HepG2 (cell line): ENCODE results near the gene METTL4. TPM values are rescaled to one million over a fixed set of nuclear protein-coding genes. Genes with fewer than 3 reads are reported as not detected.

Experiments used
- ATAC-seq: fragments of 200-7000 bp; cut with Tn5 transposase; 3 replicates; pipeline ENCODE4 v1.9.1; 2020; ENCODE audit warnings: mild to moderate bottlenecking, moderate library complexity
- BruUV-seq: library from RNA; stranded (reverse); fragments of 400-500 nt; replicated peaks from 2 replicates; lab custom pipeline; 2021; lab: Mats Ljungman, UMichigan
- CTCF ChIA-PET: fragments of 300-600 bp; formaldehyde crosslinking; extraction: SDS; loops from one replicate; lab custom pipeline; 2021; ENCODE audit warnings: low total read pairs, inconsistent platforms, low intra/inter-chr PET ratio; lab: Yijun Ruan, JAX
- POLR2A ChIA-PET: fragments of 350-600 bp; sonication (Branson Sonifier 250); formaldehyde crosslinking; loops from one replicate; lab custom pipeline; 2020; ENCODE audit warnings: antibody characterized with exemption, inconsistent platforms; lab: Yijun Ruan, JAX
- DNase-seq: peaks from one replicate; pipeline ENCODE4 v3.0.0-alpha.2; 2015; ENCODE audit warnings: low spot score
- FAIRE-seq: peaks from 3 replicates; lab custom pipeline; 2011; peaks lifted over from hg19 to GRCh38; lab: Jason Lieb, UNC
- H2AFZ ChIP-seq: one replicate; pipeline ENCODE4 v1.6.1; 2011; ENCODE audit warnings: low read length, inconsistent platforms
- H3K27ac ChIP-seq: fragments of 300-600 bp; 3 replicates; pipeline ENCODE4 v1.8.0; 2011; ENCODE audit warnings: mixed run types, mild to moderate bottlenecking, mixed read lengths, low read length, inconsistent platforms; ENCODE audit not compliant: insufficient read depth; ENCODE audit errors: extremely low read length
- H3K27me3 ChIP-seq, 2 experiments: fragments of 200-600 bp in 1 of 2; 2 replicates in 1 of 2; 3 replicates in 1 of 2; pipeline versions ENCODE4 v1.6.0 to v1.8.0; 2011; ENCODE audit warnings: low read length in 2 of 2, mild to moderate bottlenecking in 2 of 2, moderate library complexity in 2 of 2, inconsistent platforms in 1 of 2; ENCODE audit not compliant: insufficient read depth in 2 of 2, control insufficient read depth in 1 of 2
- H3K36me3 ChIP-seq, 2 experiments: fragments of 200-600 bp in 1 of 2; replicated peaks in 1 of 2; 2 replicates in 1 of 2; 3 replicates in 1 of 2; pipeline versions ENCODE4 v1.5.1 to v1.8.0; 2011; ENCODE audit warnings: low read length in 2 of 2, inconsistent platforms in 1 of 2; ENCODE audit not compliant: insufficient read depth in 2 of 2, control insufficient read depth in 1 of 2
- H3K4me1 ChIP-seq: 2 replicates; pipeline ENCODE4 v1.5.1; 2012; ENCODE audit warnings: low read length, inconsistent platforms; ENCODE audit not compliant: insufficient read depth
- H3K4me2 ChIP-seq: 2 replicates; pipeline ENCODE4 v1.6.0; 2011; ENCODE audit warnings: low read depth, low read length, inconsistent platforms
- H3K4me3 ChIP-seq, 3 experiments: fragments of 200-600 bp in 1 of 3; sonication (generic), shearing (Covaris generic) in 1 of 3; replicated peaks in 1 of 3; 2 replicates each; pipeline ENCODE4 v1.5.1; 2011 to 2016; ENCODE audit warnings: low read length in 3 of 3, inconsistent platforms in 2 of 3, low read depth in 2 of 3, mild to moderate bottlenecking in 2 of 3, control low read depth in 1 of 3, mixed read lengths in 1 of 3; ENCODE audit not compliant: insufficient read depth in 1 of 3
- H3K79me2 ChIP-seq: one replicate; pipeline ENCODE4 v1.6.1; 2011; ENCODE audit warnings: low read length, inconsistent platforms; ENCODE audit not compliant: insufficient read depth
- H3K9ac ChIP-seq: 2 replicates; pipeline ENCODE4 v1.6.0; 2011; ENCODE audit warnings: mild to moderate bottlenecking, low read depth, low read length, inconsistent platforms; ENCODE audit not compliant: insufficient read depth
- H3K9me3 ChIP-seq: 2 replicates; pipeline ENCODE4 v1.5.1; 2012; ENCODE audit warnings: mild to moderate bottlenecking, low read length
- H4K20me1 ChIP-seq: 2 replicates; pipeline ENCODE4 v1.6.0; 2011; ENCODE audit warnings: inconsistent platforms, mild to moderate bottlenecking, low read length, moderate library complexity; ENCODE audit not compliant: insufficient read depth
- KLF9 ChIP-seq: IDR thresholded peaks from 2 replicates; pipeline ENCODE4 v1.6.1; 2016; ENCODE audit warnings: low read depth
- SP5 ChIP-seq: IDR thresholded peaks from 2 replicates; pipeline ENCODE4 v1.6.1; 2016; ENCODE audit warnings: low read depth, borderline replicate concordance
- ZNF121 ChIP-seq: sonication (generic); formaldehyde crosslinking; IDR thresholded peaks from 2 replicates; pipeline ENCODE4 v1.5.0; 2020; ENCODE audit warnings: mild to moderate bottlenecking, missing genetic modification reagents
- ZNF367 ChIP-seq: sonication (generic); formaldehyde crosslinking; IDR thresholded peaks from 2 replicates; pipeline ENCODE4 v1.4.0; 2020; ENCODE audit warnings: missing genetic modification reagents, borderline replicate concordance
- ZNF451 ChIP-seq: sonication (generic); formaldehyde crosslinking; IDR thresholded peaks from 2 replicates; pipeline ENCODE4 v1.5.0; 2020; ENCODE audit warnings: mild to moderate bottlenecking, missing genetic modification reagents
- ZNF513 ChIP-seq: sonication (generic); formaldehyde crosslinking; conservative IDR thresholded peaks from 2 replicates; pipeline ENCODE4 v1.5.0; 2020; ENCODE audit warnings: missing genetic modification reagents
- WGBS: methylation state at CpG from one replicate; pipeline ENCODE4 v1.1.6; 2017; ENCODE audit warnings: low lambda C conversion rate; 5-methylcytosine and 5-hydroxymethylcytosine counted together
- in situ Hi-C: cut with HindIII; loops from 2 replicates; pipeline ENCODE4 v1.10.0; 2017; ENCODE audit warnings: low pct_unique_long_range_greater_than_20kb; ENCODE audit not compliant: extremely low pct_ligation_motif_present
- intact Hi-C: fragments of 100-400 bp; cut with micrococcal nuclease; formaldehyde crosslinking; loops from one replicate; pipeline ENCODE4 v1.10.0; 2022; ENCODE audit not compliant: unreplicated experiment
- polyA plus RNA-seq, 8 experiments: library from polyadenylated mRNA; depleted of rRNA in 3 of 8; stranded (reverse) in 7 of 8; unstranded in 1 of 8; fragments of >200 nt; fragmentation: Illumina TruSeq in 4 of 8; extraction: Trizol in 4 of 8; gene quantifications; 2 replicates each; pipeline versions ENCODE4 v1.2.1 to v1.2.3, GENCODE V29; 2011 to 2016; ENCODE audit warnings: low read depth in 4 of 8, missing spikeins in 1 of 8, mixed read lengths in 1 of 8; ENCODE audit not compliant: insufficient read depth in 1 of 8
- total RNA-seq, 5 experiments: library from RNA; depleted of rRNA; stranded (reverse); fragments of >200 nt; fragmentation: Illumina TruSeq; extraction: Trizol; gene quantifications; 2 replicates each; pipeline ENCODE4 v1.2.3, GENCODE V29; 2016; ENCODE audit warnings: low read depth in 1 of 5
- TF ChIP-seq, protein P1 (sequence below): sonication (generic); formaldehyde crosslinking; IDR thresholded peaks from 2 replicates; pipeline ENCODE4 v1.5.0; 2020; ENCODE audit warnings: mild to moderate bottlenecking, missing genetic modification reagents

The METTL4 gene
- total and polyA plus RNA-seq, 2 of the 13 experiments (the other 11 are each of a cell fraction or from before 2014, with no cell fraction given) = 6.8 to 8.1 TPM

DNA sequence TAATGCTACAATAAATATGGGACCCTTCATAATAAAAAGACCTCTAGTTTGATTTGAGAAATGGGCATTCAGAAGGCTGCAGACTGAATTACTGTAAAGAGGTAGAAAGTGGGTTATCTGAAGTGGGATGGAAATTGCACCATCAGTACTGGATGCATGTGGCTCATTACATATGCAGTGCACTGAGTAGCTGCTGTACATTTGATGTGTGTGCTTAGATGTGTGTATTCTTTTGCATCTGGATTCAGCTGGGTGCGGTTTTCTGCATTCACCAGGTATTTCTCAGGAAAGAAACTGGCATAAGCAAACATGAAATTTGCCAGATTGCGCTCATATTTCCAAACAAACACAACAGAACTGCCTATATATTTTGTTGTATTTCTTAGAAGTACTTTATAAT lies 38.3 kb upstream of the METTL4 start:
- Histone ChIP-seq H3K4me2 (no peak overlapping the region), H3K27ac (no peak overlapping the region), H3K27me3 (no peaks in the 10 kb centered on the region; a peak in 1 of 5 replicates), H3K36me3 (peaks cover 3 to 27% of the 10 kb centered on the region in 2 experiments; a peak in 4 of 5 replicates), H3K9me3 (no peaks in the 10 kb centered on the region), H4K20me1 (no peaks in the 10 kb centered on the region), H3K4me1 (no peaks in the 10 kb centered on the region), H3K79me2 (no peaks in the 10 kb centered on the region), H3K4me3 (no peak overlapping the region), H2AFZ (no peak overlapping the region), H3K9ac (no peak overlapping the region)
- CTCF ChIA-PET = no interaction called here
- intact Hi-C loops = no loop called here
- no peak for TF ChIP-seq SP5
- TF ChIP-seq KLF9 = no peak
- no peak for TF ChIP-seq ZNF513 (CRISPR knock-in tag)
- no peak for TF ChIP-seq ZNF121 (CRISPR knock-in tag)
- TF ChIP-seq, protein P1, sequence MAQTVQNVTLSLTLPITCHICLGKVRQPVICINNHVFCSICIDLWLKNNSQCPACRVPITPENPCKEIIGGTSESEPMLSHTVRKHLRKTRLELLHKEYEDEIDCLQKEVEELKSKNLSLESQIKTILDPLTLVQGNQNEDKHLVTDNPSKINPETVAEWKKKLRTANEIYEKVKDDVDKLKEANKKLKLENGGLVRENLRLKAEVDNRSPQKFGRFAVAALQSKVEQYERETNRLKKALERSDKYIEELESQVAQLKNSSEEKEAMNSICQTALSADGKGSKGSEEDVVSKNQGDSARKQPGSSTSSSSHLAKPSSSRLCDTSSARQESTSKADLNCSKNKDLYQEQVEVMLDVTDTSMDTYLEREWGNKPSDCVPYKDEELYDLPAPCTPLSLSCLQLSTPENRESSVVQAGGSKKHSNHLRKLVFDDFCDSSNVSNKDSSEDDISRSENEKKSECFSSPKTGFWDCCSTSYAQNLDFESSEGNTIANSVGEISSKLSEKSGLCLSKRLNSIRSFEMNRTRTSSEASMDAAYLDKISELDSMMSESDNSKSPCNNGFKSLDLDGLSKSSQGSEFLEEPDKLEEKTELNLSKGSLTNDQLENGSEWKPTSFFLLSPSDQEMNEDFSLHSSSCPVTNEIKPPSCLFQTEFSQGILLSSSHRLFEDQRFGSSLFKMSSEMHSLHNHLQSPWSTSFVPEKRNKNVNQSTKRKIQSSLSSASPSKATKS (CRISPR knock-in tag) = no peak
- no peak for TF ChIP-seq ZNF367 (CRISPR knock-in tag)
- TF ChIP-seq ZNF451 (CRISPR knock-in tag) = no peak
- 93% methylated on average over 2 of the region's 2 CpGs for WGBS
- in situ Hi-C loops = no loop called here
- no TSS peak for BruUV-seq
- DNase-seq (no peak), ATAC-seq (no peak), FAIRE-seq (no peak)
- POLR2A ChIA-PET = no interaction called here
